GM12878 (cell line): Measurements from ENCODE around the gene RETN. TPM values are rescaled to one million over a fixed set of nuclear protein-coding genes. Genes with fewer than 3 reads are reported as not detected.

Source experiments
- BCL11A ChIP-seq: IDR thresholded peaks from 2 replicates; pipeline ENCODE4 v1.6.1; 2011; ENCODE audit warnings: low read depth, low read length
- CBFB ChIP-seq: IDR thresholded peaks from 2 replicates; pipeline ENCODE4 v1.6.1; 2016; ENCODE audit warnings: antibody characterized with exemption, low read depth
- CBX5 ChIP-seq: sonication (generic); IDR thresholded peaks from 2 replicates; pipeline ENCODE4 v1.6.1; 2016; ENCODE audit warnings: low read depth, moderate library complexity, mild to moderate bottlenecking, inconsistent platforms
- CHD1 ChIP-seq: IDR thresholded peaks from 2 replicates; pipeline ENCODE4 v1.6.1; 2012; ENCODE audit warnings: low read depth, low read length, improper control_type of control experiment
- CHD2 ChIP-seq: IDR thresholded peaks from 2 replicates; pipeline ENCODE4 v1.6.1; 2011; ENCODE audit warnings: low read depth, low read length, improper control_type of control experiment, borderline replicate concordance
- HSF1 ChIP-seq: fragments of 150-350 bp; IDR thresholded peaks from 2 replicates; pipeline ENCODE4 v1.6.1; 2014; ENCODE audit warnings: mild to moderate bottlenecking, low read depth, low read length
- IKZF2 ChIP-seq, 2 experiments: fragments of 450-650 bp; IDR thresholded peaks; 2 replicates each; pipeline ENCODE4 v1.6.1; 2017; ENCODE audit warnings: mild to moderate bottlenecking in 2 of 2, moderate library complexity in 2 of 2
- IRF4 ChIP-seq: IDR thresholded peaks from 2 replicates; pipeline ENCODE4 v1.6.1; 2011; ENCODE audit warnings: low read depth, low read length
- MTA3 ChIP-seq: IDR thresholded peaks from 2 replicates; pipeline ENCODE4 v1.6.1; 2012; ENCODE audit warnings: low read length, inconsistent platforms, borderline replicate concordance
- NR2C1 ChIP-seq: fragments of 450-650 bp; IDR thresholded peaks from 2 replicates; pipeline ENCODE4 v1.6.1; 2017; ENCODE audit warnings: antibody characterized with exemption, mild to moderate bottlenecking, moderate library complexity
- NR2C2 ChIP-seq: IDR thresholded peaks from 2 replicates; pipeline ENCODE4 v1.6.1; 2011; ENCODE audit warnings: borderline replicate concordance, low read depth; ENCODE audit not compliant: control insufficient read depth, insufficient read length
- PAX8 ChIP-seq: fragments of 450-650 bp; IDR thresholded peaks from 2 replicates; pipeline ENCODE4 v1.6.1; 2017; ENCODE audit warnings: mild to moderate bottlenecking, moderate library complexity
- POLR2AphosphoS5 ChIP-seq: IDR thresholded peaks from 2 replicates; pipeline ENCODE4 v1.6.1; 2011; ENCODE audit warnings: mild to moderate bottlenecking, low read length, inconsistent platforms
- RELA ChIP-seq: fragments of 450-650 bp; IDR thresholded peaks from 2 replicates; pipeline ENCODE4 v1.8.0; 2014; ENCODE audit warnings: borderline replicate concordance; ENCODE audit not compliant: partially characterized antibody
- SIN3A ChIP-seq: IDR thresholded peaks from 2 replicates; pipeline ENCODE4 v1.6.1; 2012; ENCODE audit warnings: low read depth, low read length, improper control_type of control experiment
- SKIL ChIP-seq: fragments of 450-650 bp; IDR thresholded peaks from 2 replicates; pipeline ENCODE4 v1.6.1; 2017; ENCODE audit warnings: mild to moderate bottlenecking, low read depth, inconsistent platforms; ENCODE audit not compliant: poor library complexity, severe bottlenecking
- SREBF2 ChIP-seq: IDR thresholded peaks from 2 replicates; pipeline ENCODE4 v1.6.1; 2012; ENCODE audit warnings: mild to moderate bottlenecking, low read length
- ZNF622 ChIP-seq: fragments of 450-650 bp; IDR thresholded peaks from 2 replicates; pipeline ENCODE4 v1.6.1; 2017; ENCODE audit warnings: mild to moderate bottlenecking, inconsistent platforms
- ZSCAN29 ChIP-seq: fragments of 450-650 bp; IDR thresholded peaks from 2 replicates; pipeline ENCODE4 v1.6.1; 2017; ENCODE audit warnings: mild to moderate bottlenecking, moderate library complexity
- polyA plus RNA-seq, 11 experiments: library from polyadenylated mRNA; depleted of rRNA in 4 of 11; unstranded in 6 of 11; stranded (reverse) in 5 of 11; fragments of >200 nt; fragmentation: Nextera tagmentation in 4 of 11; fragmentation: Illumina TruSeq in 1 of 11; extraction: Ambion mirVana in 4 of 11; extraction: Trizol in 1 of 11; gene quantifications; 1 replicate in 1 of 11; 2 replicates in 10 of 11; pipeline versions ENCODE4 v1.2.1 to v1.2.3, GENCODE V29; 2011 to 2016; ENCODE audit warnings: inconsistent platforms in 2 of 11, missing spikeins in 2 of 11, low read depth in 1 of 11
- total RNA-seq, 4 experiments: library from RNA; depleted of rRNA in 3 of 4; stranded (reverse); fragments of >200 nt in 3 of 4; fragmentation: Illumina TruSeq in 1 of 4; extraction: Trizol in 1 of 4; gene quantifications; 2 replicates each; pipeline versions ENCODE4 v1.2.1 to v1.2.3, GENCODE V29; 2013 to 2021
- TF ChIP-seq, protein P1 (sequence below), 3 experiments: IDR thresholded peaks in 2 of 3; conservative IDR thresholded peaks in 1 of 3; 2 replicates each; pipeline ENCODE4 v1.5.1; 2011; ENCODE audit warnings: low read depth in 3 of 3, low read length in 3 of 3, mild to moderate bottlenecking in 3 of 3, control low read depth in 2 of 3, moderate library complexity in 2 of 3, inconsistent platforms in 1 of 3, mixed read lengths in 1 of 3; ENCODE audit not compliant: control insufficient read depth in 2 of 3, insufficient read depth in 1 of 3; ENCODE audit errors: extremely low read depth in 1 of 3
- TF ChIP-seq, protein P2 (sequence below): IDR thresholded peaks from 2 replicates; pipeline ENCODE4 v1.6.1; 2011; ENCODE audit warnings: low read depth, mild to moderate bottlenecking, low read length, moderate library complexity, borderline replicate concordance; ENCODE audit errors: extremely low read depth
- TF ChIP-seq, protein P3 (sequence below): fragments of 450-650 bp; formaldehyde crosslinking; IDR thresholded peaks from 2 replicates; pipeline ENCODE4 v1.4.0; 2022; ENCODE audit warnings: mild to moderate bottlenecking, moderate library complexity

The RETN gene
- total and polyA plus RNA-seq, 10 of the 15 experiments (the other 5 are each of a cell fraction or from before 2014, with no cell fraction given), result 0.26 TPM; not detected in 9

DNA sequence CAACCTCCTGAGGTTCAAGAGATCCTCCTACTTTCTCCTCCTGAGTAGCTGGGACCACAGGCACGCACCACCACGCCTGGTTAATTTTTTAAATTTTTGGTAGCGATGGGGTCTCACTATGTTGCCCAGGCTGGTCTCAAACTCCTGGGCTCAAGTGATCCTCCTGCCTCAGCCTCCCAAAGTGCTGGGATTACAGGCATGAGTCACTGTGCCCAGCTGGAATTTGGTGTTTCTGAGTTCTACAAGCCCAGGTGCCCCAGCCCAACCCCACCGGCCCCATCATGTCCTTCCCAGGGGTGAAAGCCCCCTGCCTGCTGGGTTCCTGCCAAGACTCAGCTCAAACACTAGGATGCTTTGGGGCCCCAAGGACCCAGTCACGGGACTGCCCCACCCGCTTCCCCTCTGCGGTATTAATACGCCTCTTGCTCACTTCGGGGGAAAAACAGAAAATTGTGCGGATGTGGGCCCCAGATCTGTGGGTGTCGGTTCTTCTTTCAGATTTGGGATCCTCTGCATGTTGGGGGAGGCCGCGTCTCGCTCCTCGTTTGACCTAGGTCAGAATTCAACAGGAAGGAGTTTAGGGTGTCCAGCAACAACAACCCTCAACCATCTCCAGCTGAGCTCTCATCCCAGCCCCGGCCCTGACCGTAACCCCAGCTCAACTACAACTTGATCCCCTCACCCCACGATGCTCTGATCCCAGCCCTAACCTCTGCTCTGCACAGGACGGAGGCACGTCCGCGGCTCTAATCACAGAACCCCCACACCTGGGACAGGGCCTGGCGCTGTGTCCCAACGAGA is 36.7 kb downstream of the RETN start (continued):
- TF ChIP-seq HSF1, result no peak
- no peak for TF ChIP-seq SREBF2
- TF ChIP-seq ZSCAN29, result peak; percentile 46; the same call in 1 of the 2 replicates
- peak; percentile 98 for TF ChIP-seq IKZF2 (IDR thresholded peaks at IDR 0.05)
- no peak for TF ChIP-seq SIN3A
- peak; percentile 82; the same call in 1 of the 2 replicates for TF ChIP-seq MTA3
- no peak for TF ChIP-seq CHD1
- no peak for TF ChIP-seq PAX8
- TF ChIP-seq, protein P1, sequence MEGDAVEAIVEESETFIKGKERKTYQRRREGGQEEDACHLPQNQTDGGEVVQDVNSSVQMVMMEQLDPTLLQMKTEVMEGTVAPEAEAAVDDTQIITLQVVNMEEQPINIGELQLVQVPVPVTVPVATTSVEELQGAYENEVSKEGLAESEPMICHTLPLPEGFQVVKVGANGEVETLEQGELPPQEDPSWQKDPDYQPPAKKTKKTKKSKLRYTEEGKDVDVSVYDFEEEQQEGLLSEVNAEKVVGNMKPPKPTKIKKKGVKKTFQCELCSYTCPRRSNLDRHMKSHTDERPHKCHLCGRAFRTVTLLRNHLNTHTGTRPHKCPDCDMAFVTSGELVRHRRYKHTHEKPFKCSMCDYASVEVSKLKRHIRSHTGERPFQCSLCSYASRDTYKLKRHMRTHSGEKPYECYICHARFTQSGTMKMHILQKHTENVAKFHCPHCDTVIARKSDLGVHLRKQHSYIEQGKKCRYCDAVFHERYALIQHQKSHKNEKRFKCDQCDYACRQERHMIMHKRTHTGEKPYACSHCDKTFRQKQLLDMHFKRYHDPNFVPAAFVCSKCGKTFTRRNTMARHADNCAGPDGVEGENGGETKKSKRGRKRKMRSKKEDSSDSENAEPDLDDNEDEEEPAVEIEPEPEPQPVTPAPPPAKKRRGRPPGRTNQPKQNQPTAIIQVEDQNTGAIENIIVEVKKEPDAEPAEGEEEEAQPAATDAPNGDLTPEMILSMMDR (IDR thresholded peaks at IDR 0.05 in 2 of 3, conservative IDR thresholded peaks at IDR 0.05 in 1 of 3; ENCODE audit: control insufficient read depth in 2 of 3, extremely low read depth in 1 of 3, insufficient read depth in 1 of 3, low read depth in 3 of 3, low read length in 3 of 3), result no peak
- peak; percentile 67 for TF ChIP-seq CHD2
- TF ChIP-seq, protein P2, sequence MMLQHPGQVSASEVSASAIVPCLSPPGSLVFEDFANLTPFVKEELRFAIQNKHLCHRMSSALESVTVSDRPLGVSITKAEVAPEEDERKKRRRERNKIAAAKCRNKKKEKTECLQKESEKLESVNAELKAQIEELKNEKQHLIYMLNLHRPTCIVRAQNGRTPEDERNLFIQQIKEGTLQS, result no peak
- peak; percentile 56; the same call in 1 of the 2 replicates for TF ChIP-seq NR2C1
- peak; percentile 71 for TF ChIP-seq IRF4
- no peak for TF ChIP-seq NR2C2
- TF ChIP-seq POLR2AphosphoS5, result no peak
- TF ChIP-seq BCL11A, result peak; percentile 95
- peak; percentile 90; the same call in 1 of the 2 replicates for TF ChIP-seq CBX5
- peak; percentile 96 for TF ChIP-seq SKIL
- TF ChIP-seq CBFB, result peak; percentile 97
- TF ChIP-seq, protein P3, sequence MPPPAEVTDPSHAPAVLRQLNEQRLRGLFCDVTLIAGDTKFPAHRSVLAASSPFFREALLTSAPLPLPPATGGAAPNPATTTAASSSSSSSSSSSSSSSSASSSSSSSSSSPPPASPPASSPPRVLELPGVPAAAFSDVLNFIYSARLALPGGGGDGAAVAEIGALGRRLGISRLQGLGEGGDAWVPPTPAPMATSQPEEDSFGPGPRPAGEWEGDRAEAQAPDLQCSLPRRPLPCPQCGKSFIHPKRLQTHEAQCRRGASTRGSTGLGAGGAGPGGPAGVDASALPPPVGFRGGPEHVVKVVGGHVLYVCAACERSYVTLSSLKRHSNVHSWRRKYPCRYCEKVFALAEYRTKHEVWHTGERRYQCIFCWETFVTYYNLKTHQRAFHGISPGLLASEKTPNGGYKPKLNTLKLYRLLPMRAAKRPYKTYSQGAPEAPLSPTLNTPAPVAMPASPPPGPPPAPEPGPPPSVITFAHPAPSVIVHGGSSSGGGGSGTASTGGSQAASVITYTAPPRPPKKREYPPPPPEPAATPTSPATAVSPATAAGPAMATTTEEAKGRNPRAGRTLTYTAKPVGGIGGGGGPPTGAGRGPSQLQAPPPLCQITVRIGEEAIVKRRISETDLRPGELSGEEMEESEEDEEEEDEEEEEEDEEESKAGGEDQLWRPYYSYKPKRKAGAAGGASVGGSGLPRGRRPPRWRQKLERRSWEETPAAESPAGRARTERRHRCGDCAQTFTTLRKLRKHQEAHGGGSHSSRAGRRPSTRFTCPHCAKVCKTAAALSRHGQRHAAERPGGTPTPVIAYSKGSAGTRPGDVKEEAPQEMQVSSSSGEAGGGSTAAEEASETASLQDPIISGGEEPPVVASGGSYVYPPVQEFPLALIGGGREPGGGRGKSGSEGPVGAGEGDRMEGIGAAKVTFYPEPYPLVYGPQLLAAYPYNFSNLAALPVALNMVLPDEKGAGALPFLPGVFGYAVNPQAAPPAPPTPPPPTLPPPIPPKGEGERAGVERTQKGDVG, result no peak
- no peak for TF ChIP-seq ZNF622
- peak; percentile 94 for TF ChIP-seq RELA
